Measurements from ENCODE around the gene DHX35.

DNA sequence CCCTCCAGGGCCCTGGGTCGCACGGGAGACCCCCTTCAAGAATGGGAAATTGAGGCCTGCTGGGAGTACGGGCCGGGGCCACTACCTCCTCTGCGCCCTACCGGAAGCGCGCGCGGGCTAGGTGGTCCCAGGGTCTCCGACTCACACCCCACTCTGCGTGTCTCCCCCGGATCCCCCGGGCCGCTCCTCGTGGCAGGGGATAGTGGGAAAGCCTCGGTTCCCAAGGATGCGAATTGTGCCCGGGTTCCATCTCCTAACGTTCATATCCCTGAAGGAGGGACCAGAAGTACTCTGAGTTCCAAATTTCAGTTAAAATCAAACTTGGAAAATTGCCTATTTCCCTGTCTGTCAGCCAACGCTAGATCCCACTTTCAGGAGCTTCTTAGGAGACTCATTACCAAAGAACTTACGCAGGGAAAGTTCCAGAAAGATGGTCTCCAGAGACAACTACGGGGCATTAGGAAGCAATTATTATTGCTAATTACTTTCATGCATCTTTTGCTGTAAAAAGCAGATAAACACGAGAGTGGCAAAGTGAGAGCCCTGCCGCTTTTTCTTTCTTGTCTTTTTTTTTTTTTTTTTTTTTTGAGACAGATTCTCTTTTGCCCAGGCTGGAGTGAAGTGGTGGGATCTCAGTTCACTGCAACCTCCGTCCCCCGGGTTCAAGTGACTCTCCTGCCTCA, 35.1 kb upstream of the DHX35 start:
- TF ChIP-seq POLR2A (IDR thresholded peaks at IDR 0.05): no peak
- TF ChIP-seq, protein P1, sequence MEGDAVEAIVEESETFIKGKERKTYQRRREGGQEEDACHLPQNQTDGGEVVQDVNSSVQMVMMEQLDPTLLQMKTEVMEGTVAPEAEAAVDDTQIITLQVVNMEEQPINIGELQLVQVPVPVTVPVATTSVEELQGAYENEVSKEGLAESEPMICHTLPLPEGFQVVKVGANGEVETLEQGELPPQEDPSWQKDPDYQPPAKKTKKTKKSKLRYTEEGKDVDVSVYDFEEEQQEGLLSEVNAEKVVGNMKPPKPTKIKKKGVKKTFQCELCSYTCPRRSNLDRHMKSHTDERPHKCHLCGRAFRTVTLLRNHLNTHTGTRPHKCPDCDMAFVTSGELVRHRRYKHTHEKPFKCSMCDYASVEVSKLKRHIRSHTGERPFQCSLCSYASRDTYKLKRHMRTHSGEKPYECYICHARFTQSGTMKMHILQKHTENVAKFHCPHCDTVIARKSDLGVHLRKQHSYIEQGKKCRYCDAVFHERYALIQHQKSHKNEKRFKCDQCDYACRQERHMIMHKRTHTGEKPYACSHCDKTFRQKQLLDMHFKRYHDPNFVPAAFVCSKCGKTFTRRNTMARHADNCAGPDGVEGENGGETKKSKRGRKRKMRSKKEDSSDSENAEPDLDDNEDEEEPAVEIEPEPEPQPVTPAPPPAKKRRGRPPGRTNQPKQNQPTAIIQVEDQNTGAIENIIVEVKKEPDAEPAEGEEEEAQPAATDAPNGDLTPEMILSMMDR (IDR thresholded peaks at IDR 0.05): no peak
